ENCODE data around the gene PCCA.

Gene PCCA

GRCh38 chr13:100461309-100462030 lies 372.6 kb downstream of the PCCA start:
- Histone ChIP-seq H3K23ac (ENCODE audit: low read length) (no peak overlapping the region), H3K27ac (ENCODE audit: low read depth, low read length) (no peak overlapping the region), H2AK5ac (ENCODE audit: low read length) (no peak overlapping the region), H3K4me3 (ENCODE audit: low read depth, low read length) (no peak overlapping the region), H3K4me2 (ENCODE audit: low read length) (no peak overlapping the region), H3K14ac (ENCODE audit: low read length) (no peak overlapping the region), H3K4me1 (ENCODE audit: control insufficient read depth in 1 of 2, insufficient read depth in 2 of 2, low read length in 2 of 2) (no peaks in the 10 kb centered on the region), H2BK12ac (ENCODE audit: low read length) (no peak overlapping the region), H3K18ac (ENCODE audit: low read length) (no peak overlapping the region), H4K8ac (ENCODE audit: low read depth, low read length) (no peak overlapping the region), H4K91ac (ENCODE audit: low read depth, low read length) (no peak overlapping the region), H3K9ac (ENCODE audit: low read length) (no peak overlapping the region), H3K4ac (ENCODE audit: low read depth, low read length) (no peak overlapping the region), H3K79me2 (ENCODE audit: control insufficient read depth, insufficient read depth, low read length, poor library complexity) (no peaks in the 10 kb centered on the region), H3K9me3 (ENCODE audit: insufficient read depth, low read depth, low read length) (no peaks in the 10 kb centered on the region), H2BK5ac (ENCODE audit: low read depth, low read length, poor library complexity) (no peak overlapping the region), H3K36me3 (ENCODE audit: control insufficient read depth in 1 of 2, insufficient read depth in 2 of 2, low read length in 2 of 2) (no peaks in the 10 kb centered on the region), H2BK120ac (ENCODE audit: insufficient read depth, low read length, poor library complexity) (no peak overlapping the region), H3K79me1 (ENCODE audit: low read length) (no peaks in the 10 kb centered on the region), H3K27me3 (ENCODE audit: insufficient read depth, low read length) (no peaks in the 10 kb centered on the region), H2AFZ (ENCODE audit: insufficient read depth, low read length, poor library complexity) (no peak overlapping the region), H4K12ac (ENCODE audit: low read depth, low read length) (no peak overlapping the region)
- WGBS (ENCODE audit: extremely low coverage, insufficient coverage, insufficient read length): no CpG with 5 or more reads among the region's 5 CpGs
- DNase-seq: no peak

GRCh38 chr13:100464006-100464405 lies 375.1 kb downstream of the PCCA start:
- no peaks in the 10 kb centered on the region for H3K4me1 ChIP-seq (ENCODE audit: control insufficient read depth in 1 of 2, insufficient read depth in 2 of 2, low read length in 2 of 2)
- no peak overlapping the region for H3K4me3 ChIP-seq (ENCODE audit: low read depth, low read length)
- H2BK120ac ChIP-seq (ENCODE audit: insufficient read depth, low read length, poor library complexity): no peak overlapping the region
- no peak overlapping the region for H3K4me2 ChIP-seq (ENCODE audit: low read length)
- no peak overlapping the region for H2BK12ac ChIP-seq (ENCODE audit: low read length)
- H3K4ac ChIP-seq (ENCODE audit: low read depth, low read length): no peak overlapping the region
- H3K9me3 ChIP-seq (ENCODE audit: insufficient read depth, low read depth, low read length): no peaks in the 10 kb centered on the region
- no peak overlapping the region for H4K91ac ChIP-seq (ENCODE audit: low read depth, low read length)
- no peak overlapping the region for H3K18ac ChIP-seq (ENCODE audit: low read length)
- H2AK5ac ChIP-seq (ENCODE audit: low read length): no peak overlapping the region
- H3K27ac ChIP-seq (ENCODE audit: low read depth, low read length): no peak overlapping the region
- no peaks in the 10 kb centered on the region for H3K27me3 ChIP-seq (ENCODE audit: insufficient read depth, low read length)
- no peak overlapping the region for H3K14ac ChIP-seq (ENCODE audit: low read length)
- no peak overlapping the region for H3K23ac ChIP-seq (ENCODE audit: low read length)
- WGBS (ENCODE audit: extremely low coverage, insufficient coverage, insufficient read length): no CpG with 5 or more reads among the region's 4 CpGs
- H4K12ac ChIP-seq (ENCODE audit: low read depth, low read length): no peak overlapping the region
- H3K36me3 ChIP-seq (ENCODE audit: control insufficient read depth in 1 of 2, insufficient read depth in 2 of 2, low read length in 2 of 2): no peaks in the 10 kb centered on the region
- H4K8ac ChIP-seq (ENCODE audit: low read depth, low read length): no peak overlapping the region
- H3K79me2 ChIP-seq (ENCODE audit: control insufficient read depth, insufficient read depth, low read length, poor library complexity): no peaks in the 10 kb centered on the region
- H3K9ac ChIP-seq (ENCODE audit: low read length): no peak overlapping the region
- H2BK5ac ChIP-seq (ENCODE audit: low read depth, low read length, poor library complexity): no peak overlapping the region
- no peak for DNase-seq
- H3K79me1 ChIP-seq (ENCODE audit: low read length): no peaks in the 10 kb centered on the region
- no peak overlapping the region for H2AFZ ChIP-seq (ENCODE audit: insufficient read depth, low read length, poor library complexity)

GRCh38 chr13:100465558-100465957 lies 376.7 kb downstream of the PCCA start:
- no peak overlapping the region for H2BK12ac ChIP-seq (ENCODE audit: low read length)
- WGBS (ENCODE audit: extremely low coverage, insufficient coverage, insufficient read length): no CpG with 5 or more reads among the region's 5 CpGs
- no peak overlapping the region for H4K8ac ChIP-seq (ENCODE audit: low read depth, low read length)

GRCh38 chr13:100470866-100471505 lies 382.1 kb downstream of the PCCA start:
- no peak overlapping the region for H4K8ac ChIP-seq (ENCODE audit: low read depth, low read length)
- no CpG with 5 or more reads among the region's 5 CpGs for WGBS (ENCODE audit: extremely low coverage, insufficient coverage, insufficient read length)

More at GRCh38 chr13:100465558-100465957, 376.7 kb downstream of the PCCA start:
- Histone ChIP-seq H3K23ac (ENCODE audit: low read length) (no peak overlapping the region), H4K91ac (ENCODE audit: low read depth, low read length) (no peak overlapping the region), H4K12ac (ENCODE audit: low read depth, low read length) (no peak overlapping the region), H2BK120ac (ENCODE audit: insufficient read depth, low read length, poor library complexity) (no peak overlapping the region), H3K79me2 (ENCODE audit: control insufficient read depth, insufficient read depth, low read length, poor library complexity) (no peaks in the 10 kb centered on the region), H3K9ac (ENCODE audit: low read length) (no peak overlapping the region), H3K27ac (ENCODE audit: low read depth, low read length) (no peak overlapping the region), H3K79me1 (ENCODE audit: low read length) (no peaks in the 10 kb centered on the region), H3K4me3 (ENCODE audit: low read depth, low read length) (no peak overlapping the region), H2BK5ac (ENCODE audit: low read depth, low read length, poor library complexity) (no peak overlapping the region), H3K4me1 (ENCODE audit: control insufficient read depth in 1 of 2, insufficient read depth in 2 of 2, low read length in 2 of 2) (no peaks in the 10 kb centered on the region), H3K4ac (ENCODE audit: low read depth, low read length) (no peak overlapping the region), H2AK5ac (ENCODE audit: low read length) (no peak overlapping the region), H3K4me2 (ENCODE audit: low read length) (no peak overlapping the region), H3K14ac (ENCODE audit: low read length) (no peak overlapping the region), H3K9me3 (ENCODE audit: insufficient read depth, low read depth, low read length) (no peaks in the 10 kb centered on the region), H2AFZ (ENCODE audit: insufficient read depth, low read length, poor library complexity) (no peak overlapping the region), H3K18ac (ENCODE audit: low read length) (no peak overlapping the region), H3K27me3 (ENCODE audit: insufficient read depth, low read length) (no peaks in the 10 kb centered on the region), H3K36me3 (ENCODE audit: control insufficient read depth in 1 of 2, insufficient read depth in 2 of 2, low read length in 2 of 2) (no peaks in the 10 kb centered on the region)
- DNase-seq: no peak

More at GRCh38 chr13:100470866-100471505, 382.1 kb downstream of the PCCA start:
- no peaks in the 10 kb centered on the region for H3K79me1 ChIP-seq (ENCODE audit: low read length)
- no peak for DNase-seq
- no peaks in the 10 kb centered on the region for H3K79me2 ChIP-seq (ENCODE audit: control insufficient read depth, insufficient read depth, low read length, poor library complexity)
- no peak overlapping the region for H3K9ac ChIP-seq (ENCODE audit: low read length)
- H2BK5ac ChIP-seq (ENCODE audit: low read depth, low read length, poor library complexity): no peak overlapping the region
- no peaks in the 10 kb centered on the region for H3K9me3 ChIP-seq (ENCODE audit: insufficient read depth, low read depth, low read length)
- no peaks in the 10 kb centered on the region for H3K27me3 ChIP-seq (ENCODE audit: insufficient read depth, low read length)
- H4K12ac ChIP-seq (ENCODE audit: low read depth, low read length): no peak overlapping the region
- H2AK5ac ChIP-seq (ENCODE audit: low read length): no peak overlapping the region
- no peak overlapping the region for H3K27ac ChIP-seq (ENCODE audit: low read depth, low read length)
- no peak overlapping the region for H4K91ac ChIP-seq (ENCODE audit: low read depth, low read length)
- H3K23ac ChIP-seq (ENCODE audit: low read length): no peak overlapping the region
- no peak overlapping the region for H2BK12ac ChIP-seq (ENCODE audit: low read length)
- no peak overlapping the region for H2AFZ ChIP-seq (ENCODE audit: insufficient read depth, low read length, poor library complexity)
- H3K18ac ChIP-seq (ENCODE audit: low read length): no peak overlapping the region
- H2BK120ac ChIP-seq (ENCODE audit: insufficient read depth, low read length, poor library complexity): no peak overlapping the region
- H3K4ac ChIP-seq (ENCODE audit: low read depth, low read length): no peak overlapping the region
- peaks cover 3% of the 10 kb centered on the region in 2 experiments for H3K4me1 ChIP-seq (ENCODE audit: control insufficient read depth in 1 of 2, insufficient read depth in 2 of 2, low read length in 2 of 2)
- H3K4me3 ChIP-seq (ENCODE audit: low read depth, low read length): no peak overlapping the region
- no peak overlapping the region for H3K4me2 ChIP-seq (ENCODE audit: low read length)
- no peak overlapping the region for H3K14ac ChIP-seq (ENCODE audit: low read length)
- no peaks in the 10 kb centered on the region for H3K36me3 ChIP-seq (ENCODE audit: control insufficient read depth in 1 of 2, insufficient read depth in 2 of 2, low read length in 2 of 2)
